Sigmoid colon (tissue), 7 donors: ENCODE measurements around the gene HDGF. TPM values are rescaled to one million over a fixed set of nuclear protein-coding genes. Genes with fewer than 3 reads are reported as not detected.

Source experiments
- DNase-seq: peaks from one replicate; pipeline ENCODE4 v3.0.0-alpha.2; 2019
- H3K27ac ChIP-seq, 4 donors: fragments of 200-600 bp; sonication (generic); one replicate each; pipeline ENCODE4 v1.5.1; 2016 to 2019; ENCODE audit warnings: mild to moderate bottlenecking in 1 of 4
- H3K27me3 ChIP-seq, 3 donors: fragments of 200-600 bp; sonication (generic); one replicate each; pipeline ENCODE4 v1.5.1; 2019; ENCODE audit warnings: mild to moderate bottlenecking in 1 of 3
- H3K36me3 ChIP-seq, 4 donors: fragments of 200-600 bp; sonication (generic); one replicate each; pipeline ENCODE4 v1.5.1; 2016 to 2019
- H3K4me1 ChIP-seq, 4 donors: fragments of 200-600 bp; sonication (generic); one replicate each; pipeline ENCODE4 v1.5.1; 2017 to 2019
- H3K4me3 ChIP-seq, 4 donors: fragments of 200-600 bp; sonication (generic); one replicate each; pipeline ENCODE4 v1.5.1; 2017 to 2019; ENCODE audit warnings: mild to moderate bottlenecking in 2 of 4, moderate library complexity in 1 of 4
- H3K9me3 ChIP-seq, 4 donors: fragments of 200-600 bp in 3 of 4; sonication (generic) in 3 of 4; one replicate each; pipeline versions ENCODE4 v1.5.1 to v1.6.1; 2013 to 2019
- EP300 ChIP-seq, 4 donors: sonication (generic); formaldehyde crosslinking; IDR thresholded peaks; one replicate each; pipeline ENCODE4 v1.6.1; 2017; ENCODE audit warnings: antibody characterized with exemption in 4 of 4
- POLR2A ChIP-seq, 2 donors: fragments of 450-650 bp; IDR thresholded peaks; one replicate each; pipeline ENCODE4 v1.6.1; 2016; ENCODE audit warnings: antibody characterized with exemption in 2 of 2, mild to moderate bottlenecking in 2 of 2, moderate library complexity in 2 of 2
- POLR2AphosphoS5 ChIP-seq, 4 donors: sonication (generic); formaldehyde crosslinking; IDR thresholded peaks; one replicate each; pipeline ENCODE4 v1.6.1; 2017; ENCODE audit warnings: antibody characterized with exemption in 4 of 4
- WGBS, 2 donors: extraction: QIAGEN DNeasy Blood & Tissue Kit; methylation state at CpG; one replicate each; pipeline ENCODE4 v1.1.7; 2013; 5-methylcytosine and 5-hydroxymethylcytosine counted together
- intact Hi-C: fragments of 100-400 bp; cut with DNase I; formaldehyde crosslinking; loops from one replicate; pipeline ENCODE4 v1.15.1; 2023
- polyA plus RNA-seq, 3 donors: library from polyadenylated mRNA; stranded (reverse); fragments of 200-250 nt; gene quantifications; one replicate each; pipeline ENCODE4 v1.2.3, GENCODE V29; 2013
- total RNA-seq, 4 donors: library from RNA; depleted of rRNA; stranded (reverse); fragments of >200 nt; gene quantifications; one replicate each; pipeline ENCODE4 v1.1.0, GENCODE V29; 2016
- TF ChIP-seq, protein P1 (sequence below), 4 experiments: fragments of 450-650 bp in 3 of 4; fragments of 200-600 bp in 1 of 4; IDR thresholded peaks; one replicate each; pipeline ENCODE4 v1.5.1; 2016 to 2019; ENCODE audit warnings: antibody characterized with exemption in 4 of 4, mild to moderate bottlenecking in 3 of 4, moderate library complexity in 2 of 4
- donor health status: healthy with polysubstance abuse.
- donor health status: Bipolar disorder and iron deficiency.
- donor health status: healthy.

HDGF gene
- total and polyA plus RNA-seq, 7 donors: 108 to 297 (median 128) TPM

DNA sequence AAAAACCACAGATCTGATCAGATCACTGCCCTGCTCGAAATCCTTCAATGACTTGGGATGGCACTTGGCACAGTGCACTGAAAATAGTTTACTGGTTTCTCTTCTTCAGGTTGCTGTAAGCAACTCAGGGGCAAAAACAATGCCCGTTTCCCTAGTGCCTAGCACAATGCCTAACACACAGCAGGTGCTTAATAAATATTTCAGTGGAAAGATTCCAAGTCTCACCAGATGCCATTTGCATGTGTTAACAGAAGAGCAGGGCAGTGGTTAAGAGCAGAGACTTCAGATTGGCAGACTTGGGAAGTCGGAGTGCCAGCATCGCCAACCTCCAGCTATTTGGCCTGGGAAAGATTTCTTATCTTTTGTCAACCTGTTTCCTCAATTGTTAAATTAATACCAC is 34.1 kb downstream of the HDGF start:
- WGBS, 2 donors: 90 to 95% methylated on average over 4 of the region's 4 CpGs
- DNase-seq: no peak

GRCh38 chr1:156714830-156715229 is 36.6 kb downstream of the HDGF start:
- peaks cover 0 to 31% (median 27%) of the 10 kb centered on the region in 4 donors for H3K4me1 ChIP-seq
- no peak overlapping the region for H3K4me3 ChIP-seq
- no peaks in the 10 kb centered on the region for H3K27me3 ChIP-seq
- DNase-seq: no peak
- H3K36me3 ChIP-seq: peaks cover 0 to 3% (median 1%) of the 10 kb centered on the region in 4 donors
- H3K27ac ChIP-seq: no peak overlapping the region
- TF ChIP-seq POLR2A (IDR thresholded peaks at IDR 0.05) (no peak), POLR2AphosphoS5 (IDR thresholded peaks at IDR 0.05) (no peak), EP300 (IDR thresholded peaks at IDR 0.05) (no peak)
- TF ChIP-seq, protein P1, sequence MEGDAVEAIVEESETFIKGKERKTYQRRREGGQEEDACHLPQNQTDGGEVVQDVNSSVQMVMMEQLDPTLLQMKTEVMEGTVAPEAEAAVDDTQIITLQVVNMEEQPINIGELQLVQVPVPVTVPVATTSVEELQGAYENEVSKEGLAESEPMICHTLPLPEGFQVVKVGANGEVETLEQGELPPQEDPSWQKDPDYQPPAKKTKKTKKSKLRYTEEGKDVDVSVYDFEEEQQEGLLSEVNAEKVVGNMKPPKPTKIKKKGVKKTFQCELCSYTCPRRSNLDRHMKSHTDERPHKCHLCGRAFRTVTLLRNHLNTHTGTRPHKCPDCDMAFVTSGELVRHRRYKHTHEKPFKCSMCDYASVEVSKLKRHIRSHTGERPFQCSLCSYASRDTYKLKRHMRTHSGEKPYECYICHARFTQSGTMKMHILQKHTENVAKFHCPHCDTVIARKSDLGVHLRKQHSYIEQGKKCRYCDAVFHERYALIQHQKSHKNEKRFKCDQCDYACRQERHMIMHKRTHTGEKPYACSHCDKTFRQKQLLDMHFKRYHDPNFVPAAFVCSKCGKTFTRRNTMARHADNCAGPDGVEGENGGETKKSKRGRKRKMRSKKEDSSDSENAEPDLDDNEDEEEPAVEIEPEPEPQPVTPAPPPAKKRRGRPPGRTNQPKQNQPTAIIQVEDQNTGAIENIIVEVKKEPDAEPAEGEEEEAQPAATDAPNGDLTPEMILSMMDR (IDR thresholded peaks at IDR 0.05): no peak
- WGBS, 2 donors: 87 to 93% methylated on average over 3 of the region's 3 CpGs
- intact Hi-C loops: no loop called here
- no peaks in the 10 kb centered on the region for H3K9me3 ChIP-seq

More for the DNA sequence above, 34.1 kb downstream of the HDGF start:
- intact Hi-C loops: no loop called here
- no peaks in the 10 kb centered on the region for H3K27me3 ChIP-seq
- H3K4me1 ChIP-seq: peaks cover 0 to 5% (median 5%) of the 10 kb centered on the region in 4 donors
- TF ChIP-seq POLR2AphosphoS5 (IDR thresholded peaks at IDR 0.05) (no peak), EP300 (IDR thresholded peaks at IDR 0.05) (no peak), POLR2A (IDR thresholded peaks at IDR 0.05) (no peak)
- TF ChIP-seq, protein P1 (IDR thresholded peaks at IDR 0.05): no peak
- no peak overlapping the region for H3K27ac ChIP-seq
- peaks cover 0 to 21% (median 12%) of the 10 kb centered on the region in 4 donors for H3K36me3 ChIP-seq
- H3K4me3 ChIP-seq: no peak overlapping the region
- no peaks in the 10 kb centered on the region for H3K9me3 ChIP-seq

- Histone ChIP-seq H3K27ac (peak overlapping the region in 2 of 4 donors; percentile 83 to 87), H3K27me3 (no peaks in the 10 kb centered on the region), H3K4me1 (peaks cover 0 to 43% (median 41%) of the 10 kb centered on the region in 4 donors), H3K9me3 (no peaks in the 10 kb centered on the region), H3K36me3 (no peaks in the 10 kb centered on the region), H3K4me3 (no peak overlapping the region)
- no peak for DNase-seq
- WGBS, 2 donors: 51 to 62% methylated on average over 3 of the region's 3 CpGs
- TF ChIP-seq POLR2AphosphoS5 (IDR thresholded peaks at IDR 0.05) (no peak), EP300 (IDR thresholded peaks at IDR 0.05) (no peak), POLR2A (IDR thresholded peaks at IDR 0.05) (no peak)
- TF ChIP-seq, protein P1 (IDR thresholded peaks at IDR 0.05): no peak
- intact Hi-C loops: no loop called here
Observed at GRCh38 chr1:156712626-156713025, 38.8 kb downstream of the HDGF start.

DNA sequence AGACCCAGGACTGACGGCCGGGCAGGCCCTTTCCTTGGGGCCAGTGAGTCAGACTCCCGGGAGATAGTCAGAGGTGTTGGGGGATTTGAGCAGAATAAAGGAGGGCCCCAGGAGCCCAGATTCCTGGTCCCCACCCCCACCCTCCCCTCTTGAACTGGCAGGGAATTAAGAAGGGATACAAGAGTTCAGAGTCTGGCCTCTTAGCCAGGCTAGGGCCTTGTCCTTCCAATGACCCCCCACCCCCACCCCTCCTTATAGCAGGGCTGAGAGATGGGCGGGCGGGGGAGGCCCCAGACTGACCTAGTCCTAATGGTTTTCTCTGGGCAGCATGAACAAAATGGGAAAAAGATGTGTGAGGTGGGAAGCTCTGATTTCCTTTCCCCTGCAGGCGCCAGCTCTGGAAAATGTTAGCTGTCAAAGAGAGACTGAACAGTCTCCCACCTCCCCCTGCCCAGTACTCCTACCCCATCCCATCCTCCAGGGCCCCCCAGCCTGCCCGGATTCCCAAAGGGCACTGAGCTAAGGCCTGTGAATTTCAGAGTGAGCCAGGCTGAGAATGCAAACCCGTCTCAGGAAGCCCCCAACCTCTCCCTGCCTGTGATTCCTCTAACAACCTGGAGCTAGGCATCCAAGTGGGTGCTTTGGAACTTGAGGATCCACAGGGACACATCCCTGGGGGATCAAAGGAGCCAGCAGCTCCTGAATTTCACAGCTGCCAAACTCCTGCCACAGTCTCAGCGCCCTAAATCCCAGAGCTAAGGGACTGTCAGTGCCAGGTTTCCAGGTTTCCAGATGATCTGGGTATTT is 40.3 kb downstream of the HDGF start:
- peaks cover 0 to 57% (median 55%) of the 10 kb centered on the region in 4 donors for H3K4me1 ChIP-seq
- peak overlapping the region in 3 of 4 donors; percentile 83 to 87 (median 84) for H3K27ac ChIP-seq
- TF ChIP-seq POLR2AphosphoS5 (IDR thresholded peaks at IDR 0.05) (peak; percentile 14 to 85 (median 58)), POLR2A (IDR thresholded peaks at IDR 0.05) (no peak), EP300 (IDR thresholded peaks at IDR 0.05) (no peak)
- TF ChIP-seq, protein P1 (IDR thresholded peaks at IDR 0.05): no peak
- no peak for DNase-seq
- intact Hi-C loops: no loop called here
- no peak overlapping the region for H3K4me3 ChIP-seq
- 87 to 93% methylated on average over 9 of the region's 9 CpGs for WGBS, 2 donors
- no peaks in the 10 kb centered on the region for H3K27me3 ChIP-seq
- H3K9me3 ChIP-seq: no peaks in the 10 kb centered on the region
- no peaks in the 10 kb centered on the region for H3K36me3 ChIP-seq
